ENCODE results near the gene MMRN1. TPM values are rescaled to one million over a fixed set of nuclear protein-coding genes. Genes with fewer than 3 reads are reported as not detected.

Gene MMRN1
- total RNA-seq, 1 experiment from 2014 or later, result not detected

- Histone ChIP-seq H3K27me3 (replicated peaks; ENCODE audit: control insufficient read depth, insufficient read depth, low read length) (no peaks in the 10 kb centered on the region), H3K36me3 (ENCODE audit: control insufficient read depth, insufficient read depth, low read length) (no peaks in the 10 kb centered on the region), H3K9me3 (no peaks in the 10 kb centered on the region), H3K4me3 (ENCODE audit: low read depth, low read length) (no peak overlapping the region), H3K4me1 (no peaks in the 10 kb centered on the region)
- Mint-ChIP-seq H3K36me3 (ENCODE audit: insufficient read depth, unreplicated experiment) (no peaks in the 10 kb centered on the region), H3K27ac (ENCODE audit: unreplicated experiment) (no peak overlapping the region), H3K27me3 (ENCODE audit: insufficient read depth, unreplicated experiment) (no peaks in the 10 kb centered on the region), H3K4me3 (ENCODE audit: unreplicated experiment) (no peak overlapping the region), H3K9me3 (ENCODE audit: unreplicated experiment) (no peaks in the 10 kb centered on the region), H3K4me1 (ENCODE audit: low read depth, unreplicated experiment) (no peaks in the 10 kb centered on the region)
- CTCF ChIA-PET, result no interaction called here
- no TSS peak for BruUV-seq (replicated peaks)
- TF ChIP-seq CTCF (IDR thresholded peaks at IDR 0.05; ENCODE audit: insufficient read depth in 1 of 2, low read depth in 1 of 2, low read length in 1 of 2, severe bottlenecking in 1 of 2, unreplicated experiment in 1 of 2), result no peak
- DNase-seq, result no peak
- intact Hi-C loops (cut with micrococcal nuclease; ENCODE audit: unreplicated experiment), result no loop called here
- POLR2A ChIA-PET, result no interaction called here
These were observed 11.7 kb downstream of the MMRN1 start for GRCh38 chr4:89906316-89906715.

- Histone ChIP-seq H3K9me3 (no peaks in the 10 kb centered on the region), H3K27me3 (replicated peaks; ENCODE audit: control insufficient read depth, insufficient read depth, low read length) (no peaks in the 10 kb centered on the region), H3K36me3 (ENCODE audit: control insufficient read depth, insufficient read depth, low read length) (no peaks in the 10 kb centered on the region), H3K4me1 (no peaks in the 10 kb centered on the region), H3K4me3 (ENCODE audit: low read depth, low read length) (no peak overlapping the region)
- no peak for DNase-seq
- no peaks in the 10 kb centered on the region for H3K9me3 Mint-ChIP-seq (ENCODE audit: unreplicated experiment)
- intact Hi-C loops (cut with micrococcal nuclease; ENCODE audit: unreplicated experiment), result no loop called here
- H3K4me3 Mint-ChIP-seq (ENCODE audit: unreplicated experiment), result no peak overlapping the region
- H3K27me3 Mint-ChIP-seq (ENCODE audit: insufficient read depth, unreplicated experiment), result no peaks in the 10 kb centered on the region
- H3K36me3 Mint-ChIP-seq (ENCODE audit: insufficient read depth, unreplicated experiment), result no peaks in the 10 kb centered on the region
- CTCF ChIA-PET, result no interaction called here
- H3K4me1 Mint-ChIP-seq (ENCODE audit: low read depth, unreplicated experiment), result no peaks in the 10 kb centered on the region
- no TSS peak for BruUV-seq (replicated peaks)
- no peak overlapping the region for H3K27ac Mint-ChIP-seq (ENCODE audit: unreplicated experiment)
- POLR2A ChIA-PET, result no interaction called here
- no peak for TF ChIP-seq CTCF (IDR thresholded peaks at IDR 0.05; ENCODE audit: insufficient read depth in 1 of 2, low read depth in 1 of 2, low read length in 1 of 2, severe bottlenecking in 1 of 2, unreplicated experiment in 1 of 2)
These were observed 12.3 kb downstream of the MMRN1 start for GRCh38 chr4:89906777-89907521.

- Mint-ChIP-seq H3K27ac (ENCODE audit: unreplicated experiment) (no peak overlapping the region), H3K27me3 (ENCODE audit: insufficient read depth, unreplicated experiment) (no peaks in the 10 kb centered on the region), H3K9me3 (ENCODE audit: unreplicated experiment) (no peaks in the 10 kb centered on the region), H3K4me1 (ENCODE audit: low read depth, unreplicated experiment) (no peaks in the 10 kb centered on the region), H3K36me3 (ENCODE audit: insufficient read depth, unreplicated experiment) (no peaks in the 10 kb centered on the region), H3K4me3 (ENCODE audit: unreplicated experiment) (no peak overlapping the region)
- Histone ChIP-seq H3K9me3 (no peaks in the 10 kb centered on the region), H3K4me1 (no peaks in the 10 kb centered on the region), H3K36me3 (ENCODE audit: control insufficient read depth, insufficient read depth, low read length) (no peaks in the 10 kb centered on the region), H3K4me3 (ENCODE audit: low read depth, low read length) (no peak overlapping the region), H3K27me3 (replicated peaks; ENCODE audit: control insufficient read depth, insufficient read depth, low read length) (no peaks in the 10 kb centered on the region)
- ChIA-PET POLR2A (no interaction called here), CTCF (no interaction called here)
- no TSS peak for BruUV-seq (replicated peaks)
- intact Hi-C loops (cut with micrococcal nuclease; ENCODE audit: unreplicated experiment), result no loop called here
- no peak for DNase-seq
- TF ChIP-seq CTCF (IDR thresholded peaks at IDR 0.05; ENCODE audit: insufficient read depth in 1 of 2, low read depth in 1 of 2, low read length in 1 of 2, severe bottlenecking in 1 of 2, unreplicated experiment in 1 of 2), result no peak
These were observed 15.2 kb downstream of the MMRN1 start for GRCh38 chr4:89909889-89910288.

All from Caco-2 (cell line).